HG02981 (cell line): ENCODE measurements around the gene PCDHA7.
"Not testable (repeated sequence)": the region's sequence is repeated elsewhere in the genome, so short reads cannot be mapped to it uniquely, and the experiment has no call there.

ENCODE experiments used
- ATAC-seq: cut with Tn5 transposase; IDR thresholded peaks from one replicate; pipeline ENCODE4 v1.9.1; 2021; ENCODE audit warnings: mild to moderate bottlenecking, moderate library complexity; ENCODE audit not compliant: unreplicated experiment

Gene PCDHA7

GRCh38 chr5:140833993-140834392 is at the start of gene PCDHA7:
PCDHA7 (plus strand) TSS chr5:140834269; CDS start chr5:140834384, 115 bp downstream.
- ATAC-seq = no peak

GRCh38 chr5:140785905-140786686 is 48.0 kb upstream of the PCDHA7 start, which contains the start of gene PCDHA1:
PCDHA1 (plus strand) TSS chr5:140786140.
- ATAC-seq = no peak

GRCh38 chr5:140787422-140787821 is 46.6 kb upstream of the PCDHA7 start:
- not testable (repeated sequence) for ATAC-seq

- not testable (repeated sequence) for ATAC-seq
These were observed 46.1 kb upstream of the PCDHA7 start for GRCh38 chr5:140787849-140788504.

GRCh38 chr5:140791089-140791488 is 43.0 kb upstream of the PCDHA7 start:
- ATAC-seq = no peak

GRCh38 chr5:140794595-140795258 is 39.3 kb upstream of the PCDHA7 start, which contains the start of gene PCDHA2:
PCDHA2 (plus strand) TSS chr5:140794852.
- no peak for ATAC-seq

- no peak for ATAC-seq
These were observed 38.8 kb upstream of the PCDHA7 start for GRCh38 chr5:140795259-140795641.

GRCh38 chr5:140796072-140796717 is 37.9 kb upstream of the PCDHA7 start:
- ATAC-seq = not testable (repeated sequence)

GRCh38 chr5:140796718-140797095 is 37.4 kb upstream of the PCDHA7 start:
- no peak for ATAC-seq

GRCh38 chr5:140800816-140801493 is 33.1 kb upstream of the PCDHA7 start, which contains the start of gene PCDHA3:
PCDHA3 (plus strand) TSS chr5:140801057.
- no peak for ATAC-seq

GRCh38 chr5:140801494-140801841 is 32.6 kb upstream of the PCDHA7 start:
- no peak for ATAC-seq

GRCh38 chr5:140802381-140802780 is 31.7 kb upstream of the PCDHA7 start:
- not testable (repeated sequence) for ATAC-seq

GRCh38 chr5:140802781-140803271 is 31.2 kb upstream of the PCDHA7 start:
- ATAC-seq = no peak

- no peak for ATAC-seq
These were observed 27.0 kb upstream of the PCDHA7 start, which contains the start of gene PCDHA4 for GRCh38 chr5:140806834-140807775. PCDHA4 (plus strand) TSS chr5:140807068.

- not testable (repeated sequence) for ATAC-seq
These were observed 25.7 kb upstream of the PCDHA7 start for GRCh38 chr5:140808241-140808888.

GRCh38 chr5:140808889-140809291 is 25.2 kb upstream of the PCDHA7 start:
- no peak for ATAC-seq

GRCh38 chr5:140821375-140822280 is 12.4 kb upstream of the PCDHA7 start, which contains the start of gene PCDHA5:
PCDHA5 (plus strand) TSS chr5:140821613.
- ATAC-seq = no peak

- ATAC-seq = no peak
These were observed 11.8 kb upstream of the PCDHA7 start for GRCh38 chr5:140822281-140822629.
